CD1c-positive myeloid dendritic cell (primary cell): ENCODE measurements around the gene TNRC18.
"Not testable (repeated sequence)": the region's sequence is repeated elsewhere in the genome, so short reads cannot be mapped to it uniquely, and the experiment has no call there.

Source experiments
- DNase-seq: peaks from one replicate; pipeline ENCODE4 v3.0.0-alpha.2; 2016; ENCODE audit errors: extremely low spot score

Gene TNRC18

GRCh38 chr7:5269992-5270657 lies 153.5 kb downstream of the TNRC18 start:
- not testable (repeated sequence) for DNase-seq

- DNase-seq, result peak; percentile 82
These were observed 155.8 kb downstream of the TNRC18 start for GRCh38 chr7:5267829-5268228.

- no peak for DNase-seq
These were observed 157.2 kb downstream of the TNRC18 start for GRCh38 chr7:5266191-5267028.

- DNase-seq, result no peak
These were observed 158.1 kb downstream of the TNRC18 start for GRCh38 chr7:5265320-5266190.

GRCh38 chr7:5263066-5263465 lies 160.6 kb downstream of the TNRC18 start:
- DNase-seq, result not testable (repeated sequence)

GRCh38 chr7:5260530-5261068 lies 163.0 kb downstream of the TNRC18 start:
- not testable (repeated sequence) for DNase-seq
